HepG2 (cell line): ENCODE measurements around the gene FAHD1. TPM values are rescaled to one million over a fixed set of nuclear protein-coding genes. Genes with fewer than 3 reads are reported as not detected.
A peak's percentile ranks its signal among the peaks of the same experiment; 100 is the strongest.

Source experiments
- ATAC-seq: fragments of 200-7000 bp; cut with Tn5 transposase; 3 replicates; pipeline ENCODE4 v1.9.1; 2020; ENCODE audit warnings: mild to moderate bottlenecking, moderate library complexity
- BruUV-seq: library from RNA; stranded (reverse); fragments of 400-500 nt; replicated peaks from 2 replicates; lab custom pipeline; 2021; lab: Mats Ljungman, UMichigan
- CTCF ChIA-PET: fragments of 300-600 bp; formaldehyde crosslinking; extraction: SDS; loops from one replicate; lab custom pipeline; 2021; ENCODE audit warnings: low total read pairs, inconsistent platforms, low intra/inter-chr PET ratio; lab: Yijun Ruan, JAX
- POLR2A ChIA-PET: fragments of 350-600 bp; sonication (Branson Sonifier 250); formaldehyde crosslinking; loops from one replicate; lab custom pipeline; 2020; ENCODE audit warnings: antibody characterized with exemption, inconsistent platforms; lab: Yijun Ruan, JAX
- DNase-seq: peaks from one replicate; pipeline ENCODE4 v3.0.0-alpha.2; 2015; ENCODE audit warnings: low spot score
- FAIRE-seq: peaks from 3 replicates; lab custom pipeline; 2011; peaks lifted over from hg19 to GRCh38; lab: Jason Lieb, UNC
- H2AFZ ChIP-seq: one replicate; pipeline ENCODE4 v1.6.1; 2011; ENCODE audit warnings: low read length, inconsistent platforms
- H3K27ac ChIP-seq: fragments of 300-600 bp; 3 replicates; pipeline ENCODE4 v1.8.0; 2011; ENCODE audit warnings: mixed run types, mild to moderate bottlenecking, mixed read lengths, low read length, inconsistent platforms; ENCODE audit not compliant: insufficient read depth; ENCODE audit errors: extremely low read length
- H3K27me3 ChIP-seq, 2 experiments: fragments of 200-600 bp in 1 of 2; 2 replicates in 1 of 2; 3 replicates in 1 of 2; pipeline versions ENCODE4 v1.6.0 to v1.8.0; 2011; ENCODE audit warnings: low read length in 2 of 2, mild to moderate bottlenecking in 2 of 2, moderate library complexity in 2 of 2, inconsistent platforms in 1 of 2; ENCODE audit not compliant: insufficient read depth in 2 of 2, control insufficient read depth in 1 of 2
- H3K36me3 ChIP-seq, 2 experiments: fragments of 200-600 bp in 1 of 2; replicated peaks in 1 of 2; 2 replicates in 1 of 2; 3 replicates in 1 of 2; pipeline versions ENCODE4 v1.5.1 to v1.8.0; 2011; ENCODE audit warnings: low read length in 2 of 2, inconsistent platforms in 1 of 2; ENCODE audit not compliant: insufficient read depth in 2 of 2, control insufficient read depth in 1 of 2
- H3K4me1 ChIP-seq: 2 replicates; pipeline ENCODE4 v1.5.1; 2012; ENCODE audit warnings: low read length, inconsistent platforms; ENCODE audit not compliant: insufficient read depth
- H3K4me2 ChIP-seq: 2 replicates; pipeline ENCODE4 v1.6.0; 2011; ENCODE audit warnings: low read depth, low read length, inconsistent platforms
- H3K4me3 ChIP-seq, 3 experiments: fragments of 200-600 bp in 1 of 3; sonication (generic), shearing (Covaris generic) in 1 of 3; replicated peaks in 1 of 3; 2 replicates each; pipeline ENCODE4 v1.5.1; 2011 to 2016; ENCODE audit warnings: low read length in 3 of 3, inconsistent platforms in 2 of 3, low read depth in 2 of 3, mild to moderate bottlenecking in 2 of 3, control low read depth in 1 of 3, mixed read lengths in 1 of 3; ENCODE audit not compliant: insufficient read depth in 1 of 3
- H3K79me2 ChIP-seq: one replicate; pipeline ENCODE4 v1.6.1; 2011; ENCODE audit warnings: low read length, inconsistent platforms; ENCODE audit not compliant: insufficient read depth
- H3K9ac ChIP-seq: 2 replicates; pipeline ENCODE4 v1.6.0; 2011; ENCODE audit warnings: mild to moderate bottlenecking, low read depth, low read length, inconsistent platforms; ENCODE audit not compliant: insufficient read depth
- H3K9me3 ChIP-seq: 2 replicates; pipeline ENCODE4 v1.5.1; 2012; ENCODE audit warnings: mild to moderate bottlenecking, low read length
- H4K20me1 ChIP-seq: 2 replicates; pipeline ENCODE4 v1.6.0; 2011; ENCODE audit warnings: inconsistent platforms, mild to moderate bottlenecking, low read length, moderate library complexity; ENCODE audit not compliant: insufficient read depth
- ERF ChIP-seq: IDR thresholded peaks from 2 replicates; pipeline ENCODE4 v1.6.1; 2018; ENCODE audit warnings: missing biosample characterization, missing genetic modification reagents
- RBFOX2 ChIP-seq: fragments of 200-400 bp; formaldehyde crosslinking; IDR thresholded peaks from 2 replicates; pipeline ENCODE4 v1.6.1; 2017; ENCODE audit warnings: low read depth, mild to moderate bottlenecking, low read length
- RBM39 ChIP-seq: fragments of 200-400 bp; formaldehyde crosslinking; IDR thresholded peaks from one replicate; pipeline ENCODE4 v1.6.1; 2018; ENCODE audit warnings: antibody characterized with exemption, mild to moderate bottlenecking, low read depth, low read length; ENCODE audit not compliant: poor library complexity, severe bottlenecking
- SP1 ChIP-seq, 2 experiments: fragments of 450-650 bp in 1 of 2; sonication (generic) in 1 of 2; formaldehyde crosslinking in 1 of 2; IDR thresholded peaks; 2 replicates each; pipeline versions ENCODE4 v1.4.0 to v1.6.1; 2016 to 2020; ENCODE audit warnings: missing genetic modification reagents in 1 of 2
- SRY ChIP-seq: sonication (generic); formaldehyde crosslinking; IDR thresholded peaks from 2 replicates; pipeline ENCODE4 v1.8.0; 2022; ENCODE audit warnings: mild to moderate bottlenecking, missing genetic modification reagents
- ZNF253 ChIP-seq: sonication (generic); formaldehyde crosslinking; IDR thresholded peaks from 2 replicates; pipeline ENCODE4 v1.8.0; 2022; ENCODE audit warnings: mild to moderate bottlenecking, missing genetic modification reagents, borderline replicate concordance
- WGBS: methylation state at CpG from one replicate; pipeline ENCODE4 v1.1.6; 2017; ENCODE audit warnings: low lambda C conversion rate; 5-methylcytosine and 5-hydroxymethylcytosine counted together
- in situ Hi-C: cut with HindIII; loops from 2 replicates; pipeline ENCODE4 v1.10.0; 2017; ENCODE audit warnings: low pct_unique_long_range_greater_than_20kb; ENCODE audit not compliant: extremely low pct_ligation_motif_present
- intact Hi-C: fragments of 100-400 bp; cut with micrococcal nuclease; formaldehyde crosslinking; loops from one replicate; pipeline ENCODE4 v1.10.0; 2022; ENCODE audit not compliant: unreplicated experiment
- polyA plus RNA-seq, 8 experiments: library from polyadenylated mRNA; depleted of rRNA in 3 of 8; stranded (reverse) in 7 of 8; unstranded in 1 of 8; fragments of >200 nt; fragmentation: Illumina TruSeq in 4 of 8; extraction: Trizol in 4 of 8; gene quantifications; 2 replicates each; pipeline versions ENCODE4 v1.2.1 to v1.2.3, GENCODE V29; 2011 to 2016; ENCODE audit warnings: low read depth in 4 of 8, missing spikeins in 1 of 8, mixed read lengths in 1 of 8; ENCODE audit not compliant: insufficient read depth in 1 of 8
- total RNA-seq, 5 experiments: library from RNA; depleted of rRNA; stranded (reverse); fragments of >200 nt; fragmentation: Illumina TruSeq; extraction: Trizol; gene quantifications; 2 replicates each; pipeline ENCODE4 v1.2.3, GENCODE V29; 2016; ENCODE audit warnings: low read depth in 1 of 5
- TF ChIP-seq, protein P1 (sequence below): sonication (generic); formaldehyde crosslinking; IDR thresholded peaks from 2 replicates; pipeline ENCODE4 v1.9.0; 2021; ENCODE audit warnings: missing genetic modification reagents, mild to moderate bottlenecking, borderline replicate concordance
- TF ChIP-seq, protein P2 (sequence below): IDR thresholded peaks from 2 replicates; pipeline ENCODE4 v1.4.0; 2020; ENCODE audit warnings: mild to moderate bottlenecking, missing genetic modification reagents

Gene FAHD1
- total and polyA plus RNA-seq, 2 of the 13 experiments (the other 11 are each of a cell fraction or from before 2014, with no cell fraction given) = 39.0 to 45.3 TPM

DNA sequence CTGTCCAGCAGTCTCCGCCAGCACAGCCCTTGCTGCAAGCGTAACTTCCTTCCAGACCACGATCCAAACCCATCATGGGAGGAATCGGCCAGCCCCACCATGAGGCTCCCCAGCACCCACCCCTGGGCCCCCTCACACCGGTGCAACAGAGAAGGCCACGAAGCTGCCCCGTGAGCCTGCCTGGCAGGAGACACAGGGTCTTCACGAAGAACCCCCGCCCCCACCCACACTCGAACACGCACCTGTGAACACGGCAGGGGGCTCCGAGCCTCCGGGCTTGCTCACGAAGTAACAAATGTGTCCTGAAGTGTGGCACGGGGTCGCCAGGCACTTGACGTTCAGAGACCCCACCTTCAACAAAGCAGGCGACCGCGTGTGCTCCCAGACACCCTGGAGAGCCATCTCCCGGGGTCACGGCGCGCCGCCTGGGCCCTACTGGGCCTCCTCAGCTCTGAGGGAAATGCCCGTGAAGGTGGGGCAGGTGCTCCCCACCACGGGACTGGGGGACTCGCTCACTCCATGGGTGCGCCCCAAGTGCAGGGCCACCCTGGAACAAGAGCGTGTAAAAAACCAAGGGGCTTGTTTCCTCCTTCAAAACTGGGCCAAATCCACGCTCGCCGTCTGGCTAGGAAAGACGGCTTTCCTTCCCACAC, 8.0 kb upstream of the FAHD1 start:
- Histone ChIP-seq H3K9ac (no peak overlapping the region), H3K4me1 (peaks cover 7% of the 10 kb centered on the region), H3K4me2 (no peak overlapping the region), H3K4me3 (no peak overlapping the region), H4K20me1 (no peaks in the 10 kb centered on the region), H3K36me3 (peaks cover 16 to 46% of the 10 kb centered on the region in 2 experiments; a peak in 4 of 5 replicates), H3K9me3 (no peaks in the 10 kb centered on the region), H3K27ac (no peak overlapping the region), H3K27me3 (no peaks in the 10 kb centered on the region), H3K79me2 (peaks cover 4% of the 10 kb centered on the region), H2AFZ (no peak overlapping the region)
- 98% methylated on average over 23 of the region's 35 CpGs for WGBS
- in situ Hi-C loops = no loop called here
- CTCF ChIA-PET = no interaction called here
- POLR2A ChIA-PET = no interaction called here
- intact Hi-C loops = no loop called here
- no peak for DNase-seq
- no TSS peak for BruUV-seq
- TF ChIP-seq RBM39 = no peak
- TF ChIP-seq ZNF253 (CRISPR knock-in tag) = no peak
- TF ChIP-seq SRY = no peak
- TF ChIP-seq RBFOX2 = peak; percentile 30; the same call in 1 of the 2 replicates
- TF ChIP-seq ERF (CRISPR knock-in tag) = no peak
- TF ChIP-seq, protein P1, sequence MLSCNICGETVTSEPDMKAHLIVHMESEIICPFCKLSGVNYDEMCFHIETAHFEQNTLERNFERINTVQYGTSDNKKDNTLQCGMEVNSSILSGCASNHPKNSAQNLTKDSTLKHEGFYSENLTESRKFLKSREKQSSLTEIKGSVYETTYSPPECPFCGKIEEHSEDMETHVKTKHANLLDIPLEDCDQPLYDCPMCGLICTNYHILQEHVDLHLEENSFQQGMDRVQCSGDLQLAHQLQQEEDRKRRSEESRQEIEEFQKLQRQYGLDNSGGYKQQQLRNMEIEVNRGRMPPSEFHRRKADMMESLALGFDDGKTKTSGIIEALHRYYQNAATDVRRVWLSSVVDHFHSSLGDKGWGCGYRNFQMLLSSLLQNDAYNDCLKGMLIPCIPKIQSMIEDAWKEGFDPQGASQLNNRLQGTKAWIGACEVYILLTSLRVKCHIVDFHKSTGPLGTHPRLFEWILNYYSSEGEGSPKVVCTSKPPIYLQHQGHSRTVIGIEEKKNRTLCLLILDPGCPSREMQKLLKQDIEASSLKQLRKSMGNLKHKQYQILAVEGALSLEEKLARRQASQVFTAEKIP (CRISPR knock-in tag) = no peak
- no peak for TF ChIP-seq SP1 (IDR thresholded peaks at IDR 0.05)
- no peak for TF ChIP-seq SP1 (CRISPR knock-in tag; IDR thresholded peaks at IDR 0.05)
- TF ChIP-seq, protein P2, sequence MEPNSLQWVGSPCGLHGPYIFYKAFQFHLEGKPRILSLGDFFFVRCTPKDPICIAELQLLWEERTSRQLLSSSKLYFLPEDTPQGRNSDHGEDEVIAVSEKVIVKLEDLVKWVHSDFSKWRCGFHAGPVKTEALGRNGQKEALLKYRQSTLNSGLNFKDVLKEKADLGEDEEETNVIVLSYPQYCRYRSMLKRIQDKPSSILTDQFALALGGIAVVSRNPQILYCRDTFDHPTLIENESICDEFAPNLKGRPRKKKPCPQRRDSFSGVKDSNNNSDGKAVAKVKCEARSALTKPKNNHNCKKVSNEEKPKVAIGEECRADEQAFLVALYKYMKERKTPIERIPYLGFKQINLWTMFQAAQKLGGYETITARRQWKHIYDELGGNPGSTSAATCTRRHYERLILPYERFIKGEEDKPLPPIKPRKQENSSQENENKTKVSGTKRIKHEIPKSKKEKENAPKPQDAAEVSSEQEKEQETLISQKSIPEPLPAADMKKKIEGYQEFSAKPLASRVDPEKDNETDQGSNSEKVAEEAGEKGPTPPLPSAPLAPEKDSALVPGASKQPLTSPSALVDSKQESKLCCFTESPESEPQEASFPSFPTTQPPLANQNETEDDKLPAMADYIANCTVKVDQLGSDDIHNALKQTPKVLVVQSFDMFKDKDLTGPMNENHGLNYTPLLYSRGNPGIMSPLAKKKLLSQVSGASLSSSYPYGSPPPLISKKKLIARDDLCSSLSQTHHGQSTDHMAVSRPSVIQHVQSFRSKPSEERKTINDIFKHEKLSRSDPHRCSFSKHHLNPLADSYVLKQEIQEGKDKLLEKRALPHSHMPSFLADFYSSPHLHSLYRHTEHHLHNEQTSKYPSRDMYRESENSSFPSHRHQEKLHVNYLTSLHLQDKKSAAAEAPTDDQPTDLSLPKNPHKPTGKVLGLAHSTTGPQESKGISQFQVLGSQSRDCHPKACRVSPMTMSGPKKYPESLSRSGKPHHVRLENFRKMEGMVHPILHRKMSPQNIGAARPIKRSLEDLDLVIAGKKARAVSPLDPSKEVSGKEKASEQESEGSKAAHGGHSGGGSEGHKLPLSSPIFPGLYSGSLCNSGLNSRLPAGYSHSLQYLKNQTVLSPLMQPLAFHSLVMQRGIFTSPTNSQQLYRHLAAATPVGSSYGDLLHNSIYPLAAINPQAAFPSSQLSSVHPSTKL (CRISPR knock-in tag) = no peak
- no peak for FAIRE-seq
- no peak for ATAC-seq
